GM12875 (cell line): Measurements from ENCODE around the gene UPP1.
"Not testable (repeated sequence)": the region's sequence is repeated elsewhere in the genome, so short reads cannot be mapped to it uniquely, and the experiment has no call there.

ENCODE experiments used
- H3K4me3 ChIP-seq: one replicate; pipeline ENCODE4 v1.5.1; 2011; ENCODE audit warnings: low read depth, low read length, control low read depth
- CTCF ChIP-seq: IDR thresholded peaks from 2 replicates; pipeline ENCODE4 v1.5.1; 2011; ENCODE audit warnings: low read depth, mild to moderate bottlenecking, control low read depth, inconsistent platforms, low read length, moderate library complexity, borderline replicate concordance; ENCODE audit not compliant: insufficient read depth

UPP1 gene

GRCh38 chr7:48063985-48064384 is 25.1 kb upstream of the UPP1 start:
- TF ChIP-seq CTCF: no peak
- no peak overlapping the region for H3K4me3 ChIP-seq

- TF ChIP-seq CTCF: no peak
- H3K4me3 ChIP-seq: no peak overlapping the region
Observed at GRCh38 chr7:48067475-48067874, 21.6 kb upstream of the UPP1 start.

GRCh38 chr7:48074204-48074654 is 14.8 kb upstream of the UPP1 start:
- H3K4me3 ChIP-seq: no peak overlapping the region
- TF ChIP-seq CTCF: no peak

GRCh38 chr7:48077423-48077822 is 11.6 kb upstream of the UPP1 start:
- H3K4me3 ChIP-seq: no peak overlapping the region
- no peak for TF ChIP-seq CTCF

GRCh38 chr7:48078470-48078869 is 10.6 kb upstream of the UPP1 start:
- no peak for TF ChIP-seq CTCF
- no peak overlapping the region for H3K4me3 ChIP-seq

- not testable (repeated sequence) for H3K4me3 ChIP-seq
Observed at GRCh38 chr7:48082378-48082777, 6.7 kb upstream of the UPP1 start.

GRCh38 chr7:48083114-48083830 is 5.8 kb upstream of the UPP1 start:
- no peak for TF ChIP-seq CTCF
- H3K4me3 ChIP-seq: no peak overlapping the region
